Esophagus squamous epithelium (tissue), 5 donors: ENCODE data around the gene CHST12. TPM values are rescaled to one million over a fixed set of nuclear protein-coding genes. Genes with fewer than 3 reads are reported as not detected.

Experiments used
- DNase-seq: peaks from one replicate; lab custom pipeline; 2025; lab: John Stamatoyannopoulos, UW
- H3K27ac ChIP-seq, 4 donors: fragments of 200-600 bp; sonication (generic); one replicate each; pipeline ENCODE4 v1.5.1; 2016 to 2019; ENCODE audit warnings: mild to moderate bottlenecking in 1 of 4
- H3K27me3 ChIP-seq, 4 donors: fragments of 200-600 bp; sonication (generic); 1 replicate in 3 of 4; 2 replicates in 1 of 4; pipeline versions ENCODE4 v1.5.1 to v1.6.0; 2017 to 2021; ENCODE audit warnings: antibody characterized with exemption in 1 of 4
- H3K36me3 ChIP-seq, 3 donors: fragments of 200-600 bp; sonication (generic); one replicate each; pipeline ENCODE4 v1.5.1; 2016 to 2019
- H3K4me1 ChIP-seq, 3 donors: fragments of 200-600 bp; sonication (generic); one replicate each; pipeline ENCODE4 v1.5.1; 2017 to 2019
- H3K4me3 ChIP-seq, 4 donors: fragments of 200-600 bp; sonication (generic); 1 replicate in 3 of 4; 2 replicates in 1 of 4; pipeline ENCODE4 v1.5.1; 2016 to 2019; ENCODE audit warnings: mild to moderate bottlenecking in 2 of 4, moderate library complexity in 1 of 4
- H3K9me3 ChIP-seq, 3 donors: fragments of 200-600 bp; sonication (generic); one replicate each; pipeline ENCODE4 v1.5.1; 2016 to 2019
- CTCF ChIP-seq, 6 experiments: fragments of 450-650 bp in 4 of 6; fragments of 200-600 bp in 2 of 6; sonication (generic) in 2 of 6; IDR thresholded peaks; one replicate each; pipeline ENCODE4 v1.5.1; 2016 to 2019; ENCODE audit warnings: antibody characterized with exemption in 6 of 6, mild to moderate bottlenecking in 4 of 6, moderate library complexity in 4 of 6
- POLR2A ChIP-seq, 4 donors: fragments of 450-650 bp; IDR thresholded peaks; one replicate each; pipeline ENCODE4 v1.6.1; 2017; ENCODE audit warnings: antibody characterized with exemption in 4 of 4, mild to moderate bottlenecking in 4 of 4, moderate library complexity in 3 of 4
- WGBS, 2 donors: methylation state at CpG; one replicate each; pipeline ENCODE4 v1.1.5; 2018; 5-methylcytosine and 5-hydroxymethylcytosine counted together
- intact Hi-C: fragments of 100-400 bp; cut with DNase I; formaldehyde crosslinking; loops from one replicate; pipeline ENCODE4 v1.15.0; 2022
- total RNA-seq, 4 donors: library from RNA; depleted of rRNA; stranded (reverse); fragments of >200 nt; gene quantifications; one replicate each; pipeline ENCODE4 v1.1.0, GENCODE V29; 2016
- donor health status: DM: yes; HTN: yes; CAD: no.

The CHST12 gene
- total RNA-seq, 4 donors from 2014 or later = 1.5 to 11.8 (median 5.0) TPM

DNA sequence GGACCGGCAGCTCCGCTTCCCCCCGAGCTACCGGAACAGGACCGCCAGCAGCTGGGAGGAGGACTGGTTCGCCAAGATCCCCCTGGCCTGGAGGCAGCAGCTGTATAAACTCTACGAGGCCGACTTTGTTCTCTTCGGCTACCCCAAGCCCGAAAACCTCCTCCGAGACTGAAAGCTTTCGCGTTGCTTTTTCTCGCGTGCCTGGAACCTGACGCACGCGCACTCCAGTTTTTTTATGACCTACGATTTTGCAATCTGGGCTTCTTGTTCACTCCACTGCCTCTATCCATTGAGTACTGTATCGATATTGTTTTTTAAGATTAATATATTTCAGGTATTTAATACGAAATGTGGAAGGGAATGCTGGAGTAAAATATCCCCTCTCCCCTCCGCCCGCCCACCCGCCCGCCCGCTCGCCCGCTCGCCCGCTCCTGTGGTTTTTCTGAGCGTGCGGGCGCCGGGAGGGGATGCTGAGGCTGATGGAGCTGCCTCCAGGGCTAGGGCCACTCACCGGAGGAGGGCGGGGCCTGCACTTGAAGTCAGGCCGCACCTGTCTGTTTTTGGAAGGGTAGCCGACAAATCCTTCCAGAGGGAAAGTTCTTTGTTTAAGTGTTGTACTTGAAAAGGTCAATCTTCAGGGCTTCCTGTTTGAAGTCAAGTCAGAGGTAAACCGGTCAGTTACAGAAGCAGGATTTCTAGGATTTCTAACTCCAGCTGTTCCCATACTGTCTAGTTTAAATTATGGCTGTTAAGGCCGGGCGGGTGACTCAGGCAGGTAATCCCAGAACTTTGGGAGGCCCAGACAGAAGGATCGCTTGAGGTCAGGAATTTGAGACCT lies 30.5 kb downstream of the CHST12 start:
- 95 to 97% methylated on average over 24 to 33 of the region's 42 CpGs for WGBS, 2 donors
- Histone ChIP-seq H3K36me3 (peaks cover 12 to 46% (median 15%) of the 10 kb centered on the region in 3 donors), H3K4me3 (no peak overlapping the region), H3K9me3 (peaks cover 0 to 6% (median 0%) of the 10 kb centered on the region in 3 donors), H3K4me1 (peaks cover 11 to 26% (median 13%) of the 10 kb centered on the region in 3 donors), H3K27ac (no peak overlapping the region), H3K27me3 (no peaks in the 10 kb centered on the region)
- intact Hi-C loops = no loop called here
- TF ChIP-seq POLR2A (IDR thresholded peaks at IDR 0.05) = no peak
- TF ChIP-seq CTCF (IDR thresholded peaks at IDR 0.05) = no peak
- no peak for DNase-seq

GRCh38 chr7:2435146-2435545 lies 31.7 kb downstream of the CHST12 start:
- H3K9me3 ChIP-seq = peaks cover 0 to 6% (median 0%) of the 10 kb centered on the region in 3 donors
- no peak for DNase-seq
- 91 to 94% methylated on average over 5 of the region's 5 CpGs for WGBS, 2 donors
- H3K36me3 ChIP-seq = peaks cover 12 to 46% (median 15%) of the 10 kb centered on the region in 3 donors
- no peaks in the 10 kb centered on the region for H3K27me3 ChIP-seq
- TF ChIP-seq POLR2A (IDR thresholded peaks at IDR 0.05) (no peak), CTCF (IDR thresholded peaks at IDR 0.05) (no peak)
- H3K4me3 ChIP-seq = no peak overlapping the region
- peaks cover 15 to 38% (median 18%) of the 10 kb centered on the region in 3 donors for H3K4me1 ChIP-seq
- no peak overlapping the region for H3K27ac ChIP-seq
- intact Hi-C loops = no loop called here

DNA sequence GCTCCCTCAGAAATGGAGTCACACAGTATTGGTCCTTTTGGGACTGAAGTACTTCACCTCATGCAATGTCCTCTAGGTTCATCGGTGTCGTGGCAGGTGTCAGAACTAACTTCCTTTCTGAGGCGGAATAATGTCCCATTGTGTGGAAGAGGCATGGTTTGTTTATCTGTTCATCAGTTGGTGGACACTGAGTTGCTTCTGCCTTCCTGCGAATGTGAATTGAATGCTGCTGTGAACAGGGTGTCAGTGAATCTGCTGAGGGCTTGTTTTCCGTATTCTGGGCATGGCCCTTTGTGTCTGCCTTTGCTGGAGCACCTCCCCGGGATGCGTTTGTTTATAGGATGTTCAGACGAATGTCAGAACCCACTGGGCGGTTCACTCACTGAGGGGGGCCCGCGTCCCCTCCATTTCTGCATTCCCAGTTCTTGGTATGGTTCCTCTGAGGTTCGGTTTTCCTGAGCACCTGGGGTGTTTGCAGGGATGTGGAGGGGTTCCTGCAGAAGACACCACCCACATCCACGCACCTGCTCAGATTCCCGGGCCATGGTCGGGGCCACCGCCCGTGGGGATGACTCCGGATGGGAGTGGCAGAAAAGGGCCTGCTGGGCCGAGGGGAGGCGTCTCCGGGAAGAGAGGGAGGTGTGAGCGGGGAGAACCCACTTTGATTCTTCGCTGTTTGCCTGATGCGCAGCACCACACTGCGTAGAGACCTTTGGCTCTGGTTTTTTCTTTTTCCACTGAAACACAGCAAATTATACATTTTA lies 33.1 kb downstream of the CHST12 start:
- no peak for DNase-seq
- WGBS, 2 donors = 89 to 92% methylated on average over 17 to 22 of the region's 25 CpGs
- Histone ChIP-seq H3K9me3 (peaks cover 0 to under 1% (median 0%) of the 10 kb centered on the region in 3 donors), H3K4me3 (no peak overlapping the region), H3K36me3 (peaks cover 12 to 46% (median 15%) of the 10 kb centered on the region in 3 donors), H3K4me1 (peaks cover 22 to 52% (median 26%) of the 10 kb centered on the region in 3 donors), H3K27me3 (no peaks in the 10 kb centered on the region), H3K27ac (peak overlapping the region in 1 of 4 donors; percentile 67)
- intact Hi-C loops = no loop called here
- no peak for TF ChIP-seq POLR2A (IDR thresholded peaks at IDR 0.05)
- TF ChIP-seq CTCF (IDR thresholded peaks at IDR 0.05) = no peak

DNA sequence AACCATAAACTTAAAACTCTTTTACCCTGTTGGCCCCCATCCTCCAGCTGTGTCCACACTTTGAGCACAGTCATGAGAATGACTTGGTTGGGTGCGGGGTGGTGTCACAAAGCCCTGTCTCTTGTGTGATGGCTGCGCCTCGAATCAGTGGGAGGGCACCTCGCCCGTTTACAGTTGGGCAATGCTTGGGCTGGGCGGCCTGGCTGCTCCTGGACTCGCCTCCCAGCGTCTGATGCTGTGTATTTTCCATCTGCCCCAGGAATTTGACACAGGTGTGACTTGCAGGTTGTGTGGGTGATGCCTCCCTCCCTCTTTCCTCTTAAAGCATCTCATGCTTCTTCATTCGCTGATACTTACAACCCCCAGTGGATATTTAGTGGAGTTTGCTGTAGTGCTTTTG lies 33.7 kb downstream of the CHST12 start:
- no peaks in the 10 kb centered on the region for H3K9me3 ChIP-seq

More for the DNA sequence above, 33.7 kb downstream of the CHST12 start:
- Histone ChIP-seq H3K4me1 (peaks cover 22 to 52% (median 26%) of the 10 kb centered on the region in 3 donors), H3K27me3 (no peaks in the 10 kb centered on the region), H3K27ac (peak overlapping the region in 2 of 4 donors; percentile 51 to 67), H3K36me3 (peaks cover 12 to 46% (median 15%) of the 10 kb centered on the region in 3 donors), H3K4me3 (no peak overlapping the region)
- DNase-seq = no peak
- intact Hi-C loops = no loop called here
- 47 to 77% methylated on average over 7 to 9 of the region's 9 CpGs for WGBS, 2 donors
- no peak for TF ChIP-seq CTCF (IDR thresholded peaks at IDR 0.05)
- TF ChIP-seq POLR2A (IDR thresholded peaks at IDR 0.05) = no peak
